Testis (tissue), 2 donors: ENCODE measurements around the gene SHC2.

Source experiments
- POLR2A ChIP-seq: fragments of 450-650 bp; IDR thresholded peaks from one replicate; pipeline ENCODE4 v1.6.1; 2017; ENCODE audit warnings: antibody characterized with exemption, mild to moderate bottlenecking, moderate library complexity
- TF ChIP-seq, protein P1 (sequence below), 3 experiments: fragments of 450-650 bp in 2 of 3; fragments of 200-600 bp in 1 of 3; sonication (generic) in 1 of 3; IDR thresholded peaks; one replicate each; pipeline ENCODE4 v1.5.1; 2016 to 2019; ENCODE audit warnings: antibody characterized with exemption in 3 of 3, mild to moderate bottlenecking in 2 of 3, moderate library complexity in 1 of 3

DNA sequence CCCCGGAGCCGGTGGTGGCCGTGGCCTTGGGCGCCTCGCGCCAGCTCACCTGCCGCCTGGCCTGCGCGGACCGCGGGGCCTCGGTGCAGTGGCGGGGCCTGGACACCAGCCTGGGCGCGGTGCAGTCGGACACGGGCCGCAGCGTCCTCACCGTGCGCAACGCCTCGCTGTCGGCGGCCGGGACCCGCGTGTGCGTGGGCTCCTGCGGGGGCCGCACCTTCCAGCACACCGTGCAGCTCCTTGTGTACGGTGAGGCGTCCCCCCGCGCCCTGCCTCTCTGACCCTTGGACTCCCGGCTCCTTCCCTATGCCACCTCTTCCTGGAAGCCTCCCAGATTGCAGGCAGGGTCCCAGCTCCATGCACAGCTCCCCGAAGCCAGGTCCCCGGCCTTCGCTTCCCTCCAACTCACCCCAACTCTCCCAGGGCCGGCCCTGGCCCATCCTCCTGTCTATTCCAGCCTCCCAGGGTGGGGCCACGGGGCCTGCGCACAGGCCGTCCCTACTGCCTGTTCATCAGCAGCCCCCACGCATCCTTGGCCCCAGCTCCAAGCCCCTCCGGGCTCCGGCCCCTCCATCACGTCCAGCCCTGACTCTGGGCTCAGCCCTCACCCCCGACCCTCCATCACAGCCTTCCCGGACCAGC is 37.2 kb upstream of the SHC2 start:
- TF ChIP-seq, protein P1, sequence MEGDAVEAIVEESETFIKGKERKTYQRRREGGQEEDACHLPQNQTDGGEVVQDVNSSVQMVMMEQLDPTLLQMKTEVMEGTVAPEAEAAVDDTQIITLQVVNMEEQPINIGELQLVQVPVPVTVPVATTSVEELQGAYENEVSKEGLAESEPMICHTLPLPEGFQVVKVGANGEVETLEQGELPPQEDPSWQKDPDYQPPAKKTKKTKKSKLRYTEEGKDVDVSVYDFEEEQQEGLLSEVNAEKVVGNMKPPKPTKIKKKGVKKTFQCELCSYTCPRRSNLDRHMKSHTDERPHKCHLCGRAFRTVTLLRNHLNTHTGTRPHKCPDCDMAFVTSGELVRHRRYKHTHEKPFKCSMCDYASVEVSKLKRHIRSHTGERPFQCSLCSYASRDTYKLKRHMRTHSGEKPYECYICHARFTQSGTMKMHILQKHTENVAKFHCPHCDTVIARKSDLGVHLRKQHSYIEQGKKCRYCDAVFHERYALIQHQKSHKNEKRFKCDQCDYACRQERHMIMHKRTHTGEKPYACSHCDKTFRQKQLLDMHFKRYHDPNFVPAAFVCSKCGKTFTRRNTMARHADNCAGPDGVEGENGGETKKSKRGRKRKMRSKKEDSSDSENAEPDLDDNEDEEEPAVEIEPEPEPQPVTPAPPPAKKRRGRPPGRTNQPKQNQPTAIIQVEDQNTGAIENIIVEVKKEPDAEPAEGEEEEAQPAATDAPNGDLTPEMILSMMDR (IDR thresholded peaks at IDR 0.05), result no peak
- TF ChIP-seq POLR2A, result no peak
